ENCODE measurements around the gene TTC23. TPM values are rescaled to one million over a fixed set of nuclear protein-coding genes. Genes with fewer than 3 reads are reported as not detected.
"Not testable (repeated sequence)": the region's sequence is repeated elsewhere in the genome, so short reads cannot be mapped to it uniquely, and the experiment has no call there.

Gene TTC23
- total RNA-seq, 1 experiment from 2014 or later = 8.6 TPM

GRCh38 chr15:99250494-99250856 is 1.1 kb upstream of the TTC23 start:
- no peak for DNase-seq (ENCODE audit: low spot score)

GRCh38 chr15:99250001-99250400 is 620 bp upstream of the TTC23 start:
- DNase-seq (ENCODE audit: low spot score) = no peak

GRCh38 chr15:99248000-99248715 is 1.2 kb downstream of the TTC23 start:
- DNase-seq (ENCODE audit: low spot score) = no peak

- DNase-seq (ENCODE audit: low spot score) = no peak
Measured at GRCh38 chr15:99247062-99247461, 2.3 kb downstream of the TTC23 start.

- DNase-seq (ENCODE audit: low spot score) = no peak
Measured at GRCh38 chr15:99244306-99244705, 5.1 kb downstream of the TTC23 start.

GRCh38 chr15:99241752-99242151 is 7.6 kb downstream of the TTC23 start:
- DNase-seq (ENCODE audit: low spot score) = no peak

GRCh38 chr15:99239545-99240198 is 9.7 kb downstream of the TTC23 start:
- no peak for DNase-seq (ENCODE audit: low spot score)

GRCh38 chr15:99238849-99239248 is 10.5 kb downstream of the TTC23 start:
- no peak for DNase-seq (ENCODE audit: low spot score)

GRCh38 chr15:99234160-99234559 is 15.2 kb downstream of the TTC23 start:
- DNase-seq (ENCODE audit: low spot score) = not testable (repeated sequence)

GRCh38 chr15:99232740-99233139 is 16.6 kb downstream of the TTC23 start:
- DNase-seq (ENCODE audit: low spot score) = no peak

- DNase-seq (ENCODE audit: low spot score) = no peak
Measured at GRCh38 chr15:99230867-99231266, 18.5 kb downstream of the TTC23 start.

GRCh38 chr15:99228120-99228770 is 21.1 kb downstream of the TTC23 start:
- no peak for DNase-seq (ENCODE audit: low spot score)

- DNase-seq (ENCODE audit: low spot score) = no peak
Measured at GRCh38 chr15:99226802-99227201, 22.6 kb downstream of the TTC23 start.

GRCh38 chr15:99224372-99225214 is 24.8 kb downstream of the TTC23 start:
- DNase-seq (ENCODE audit: low spot score) = no peak

- DNase-seq (ENCODE audit: low spot score) = peak; percentile 75
Measured at GRCh38 chr15:99213187-99213811, 36.1 kb downstream of the TTC23 start.

- no peak for DNase-seq (ENCODE audit: low spot score)
Measured at GRCh38 chr15:99212406-99212805, 37.0 kb downstream of the TTC23 start.

GRCh38 chr15:99211926-99212325 is 37.5 kb downstream of the TTC23 start:
- no peak for DNase-seq (ENCODE audit: low spot score)

GRCh38 chr15:99210334-99210733 is 39.0 kb downstream of the TTC23 start:
- no peak for DNase-seq (ENCODE audit: low spot score)

- DNase-seq (ENCODE audit: low spot score) = no peak
Measured at GRCh38 chr15:99209326-99209725, 40.1 kb downstream of the TTC23 start.

- DNase-seq (ENCODE audit: low spot score) = no peak
Measured at GRCh38 chr15:99207672-99208071, 41.7 kb downstream of the TTC23 start.

GRCh38 chr15:99202176-99202552 is 47.2 kb downstream of the TTC23 start:
- peak; percentile 44 for DNase-seq (ENCODE audit: low spot score)

Data from HT-29 (cell line).